HL-60 (cell line): ENCODE data around the gene NPAS2.

ENCODE experiments used
- CTCF ChIP-seq: IDR thresholded peaks from one replicate; pipeline ENCODE4 v1.5.1; 2011; ENCODE audit warnings: low read length, control low read depth, inconsistent platforms; ENCODE audit not compliant: insufficient read depth
- GABPA ChIP-seq: IDR thresholded peaks from 2 replicates; pipeline ENCODE4 v1.6.1; 2012; ENCODE audit warnings: low read depth
- POLR2AphosphoS5 ChIP-seq: IDR thresholded peaks from 2 replicates; pipeline ENCODE4 v1.6.1; 2012; ENCODE audit warnings: low read depth
- REST ChIP-seq: IDR thresholded peaks from 2 replicates; pipeline ENCODE4 v1.6.1; 2012; ENCODE audit warnings: low read depth; ENCODE audit not compliant: insufficient replicate concordance

- TF ChIP-seq REST (no peak), CTCF (no peak), POLR2AphosphoS5 (no peak), GABPA (no peak)
These were observed 38.2 kb upstream of the NPAS2 start for GRCh38 chr2:100781523-100782379.
